ENCODE measurements around the gene PRR33. TPM values are rescaled to one million over a fixed set of nuclear protein-coding genes. Genes with fewer than 3 reads are reported as not detected.

PRR33 gene
- total and polyA plus RNA-seq, 11 donors, result 0.08 to 5.1 (median 2.4) TPM

GRCh38 chr11:1927848-1928469 lies 36.3 kb upstream of the PRR33 start:
- peak in 2 of 4 donors; percentile 4 for ATAC-seq
- no peaks in the 10 kb centered on the region for H3K36me3 ChIP-seq
- no peaks in the 10 kb centered on the region for H3K27me3 ChIP-seq
- peak overlapping the region; percentile 54 to 87 (median 70) for H3K27ac ChIP-seq
- peaks cover 0 to 65% (median 27%) of the 10 kb centered on the region in 12 donors for H3K4me1 ChIP-seq
- H3K9me3 ChIP-seq, result no peaks in the 10 kb centered on the region
- WGBS, 4 donors, result 55 to 83% (median 72%) methylated on average over 11 to 20 of the region's 20 CpGs
- intact Hi-C loops (cut with DNase I), result loop anchor here in 2 of 10 donors (5.0 to 10.0 kb wide), 3 partner anchors 46 to 233 kb away; partner anchors contain the start of gene KRTAP5-6 (in 1 of the 2)
- no peak overlapping the region for H3K4me3 ChIP-seq
- DNase-seq, result no peak
- TF ChIP-seq POLR2A (IDR thresholded peaks at IDR 0.05), result no peak
- TF ChIP-seq CTCF (IDR thresholded peaks at IDR 0.05), result no peak

- DNase-seq (peak; percentile 23 to 66 (median 50)), ATAC-seq (peak; percentile 5 to 43 (median 31))
- H3K36me3 ChIP-seq, result no peaks in the 10 kb centered on the region
- H3K9me3 ChIP-seq, result no peaks in the 10 kb centered on the region
- WGBS, 4 donors, result 46 to 71% (median 63%) methylated on average over 14 to 28 of the region's 28 CpGs
- intact Hi-C loops (cut with DNase I), result loop anchor here in 2 of 10 donors (5.0 to 10.0 kb wide), 3 partner anchors 45 to 232 kb away; partner anchors contain the start of gene KRTAP5-6 (in 1 of the 2)
- H3K27ac ChIP-seq, result peak overlapping the region; percentile 54 to 87 (median 70)
- no peak overlapping the region for H3K4me3 ChIP-seq
- H3K4me1 ChIP-seq, result peaks cover 0 to 72% (median 33%) of the 10 kb centered on the region in 12 donors
- TF ChIP-seq CTCF (IDR thresholded peaks at IDR 0.05) (no peak), POLR2A (IDR thresholded peaks at IDR 0.05) (no peak)
- H3K27me3 ChIP-seq, result no peaks in the 10 kb centered on the region
These were observed 35.5 kb upstream of the PRR33 start for GRCh38 chr11:1927026-1927847.

- TF ChIP-seq CTCF (IDR thresholded peaks at IDR 0.05), result no peak
- no peak for TF ChIP-seq POLR2A (IDR thresholded peaks at IDR 0.05)
- H3K4me1 ChIP-seq, result peaks cover 4 to 76% (median 37%) of the 10 kb centered on the region in 12 donors
- DNase-seq (peak in 4 of 5 donors; percentile 40 to 64 (median 54)), ATAC-seq (peak in 3 of 4 donors; percentile 2 to 33 (median 13))
- intact Hi-C loops (cut with DNase I), result loop anchor here in 2 of 10 donors (5.0 to 10.0 kb wide), 3 partner anchors 44 to 232 kb away; partner anchors contain the start of gene KRTAP5-6 (in 1 of the 2)
- H3K36me3 ChIP-seq, result no peaks in the 10 kb centered on the region
- no peaks in the 10 kb centered on the region for H3K9me3 ChIP-seq
- peak overlapping the region; percentile 54 to 87 (median 70) for H3K27ac ChIP-seq
- H3K4me3 ChIP-seq, result peak overlapping the region in 1 of 12 donors; percentile 6
- WGBS, 4 donors, result 78 to 84% (median 79%) methylated on average over 39 to 41 of the region's 41 CpGs
- no peaks in the 10 kb centered on the region for H3K27me3 ChIP-seq
These were observed 34.7 kb upstream of the PRR33 start for GRCh38 chr11:1926156-1927025.

Data from heart left ventricle (tissue), 16 donors.